K562 (cell line): ENCODE measurements around the gene CBX4. TPM values are rescaled to one million over a fixed set of nuclear protein-coding genes. Genes with fewer than 3 reads are reported as not detected.

Experiments used
- BRCA1 ChIP-seq, 2 experiments: fragments of 450-650 bp in 1 of 2; sonication (generic) in 1 of 2; formaldehyde crosslinking in 1 of 2; IDR thresholded peaks; 2 replicates each; pipeline versions ENCODE4 v1.5.0 to v1.6.1; 2017 to 2020; ENCODE audit warnings: mild to moderate bottlenecking in 1 of 2, missing genetic modification reagents in 1 of 2
- CTBP1 ChIP-seq: fragments of 450-650 bp; IDR thresholded peaks from 2 replicates; pipeline ENCODE4 v1.6.1; 2016; ENCODE audit warnings: borderline replicate concordance
- FOXA1 ChIP-seq: fragments of 450-650 bp; IDR thresholded peaks from 2 replicates; pipeline ENCODE4 v1.6.1; 2016; ENCODE audit warnings: mild to moderate bottlenecking, borderline replicate concordance
- ID3 ChIP-seq, 2 experiments: fragments of 250-450 bp in 1 of 2; fragments of 450-650 bp in 1 of 2; sonication (Bioruptor Pico) in 1 of 2; IDR thresholded peaks; 2 replicates each; pipeline versions ENCODE4 v1.6.1 to v1.8.0; 2016 to 2021; ENCODE audit warnings: mild to moderate bottlenecking in 2 of 2, moderate library complexity in 2 of 2, missing compliant biosample characterization in 1 of 2, missing genetic modification characterization in 1 of 2
- ILF3 ChIP-seq: fragments of 450-650 bp; IDR thresholded peaks from 2 replicates; pipeline ENCODE4 v1.6.1; 2018; ENCODE audit warnings: antibody characterized with exemption, mild to moderate bottlenecking, moderate library complexity, borderline replicate concordance
- KLF1 ChIP-seq: fragments of 450-650 bp; IDR thresholded peaks from 2 replicates; pipeline ENCODE4 v1.6.1; 2016; ENCODE audit warnings: missing genetic modification characterization, missing compliant biosample characterization
- LCOR ChIP-seq: sonication (generic); formaldehyde crosslinking; IDR thresholded peaks from 2 replicates; pipeline ENCODE4 v1.8.0; 2022; ENCODE audit warnings: mild to moderate bottlenecking, missing genetic modification reagents
- MCM2 ChIP-seq: fragments of 450-650 bp; IDR thresholded peaks from 2 replicates; pipeline ENCODE4 v1.6.1; 2017; ENCODE audit warnings: low read depth, mild to moderate bottlenecking
- MTA1 ChIP-seq: fragments of 450-650 bp; IDR thresholded peaks from 2 replicates; pipeline ENCODE4 v1.6.1; 2017; ENCODE audit warnings: borderline replicate concordance
- PRMT5 ChIP-seq: sonication (generic); formaldehyde crosslinking; IDR thresholded peaks from 2 replicates; pipeline ENCODE4 v1.5.0; 2020; ENCODE audit warnings: missing genetic modification reagents
- RBM34 ChIP-seq: fragments of 200-400 bp; formaldehyde crosslinking; IDR thresholded peaks from 2 replicates; pipeline ENCODE4 v1.6.1; 2018; ENCODE audit warnings: low read length, borderline replicate concordance; ENCODE audit not compliant: insufficient read depth
- RUNX1 ChIP-seq: sonication (generic); IDR thresholded peaks from 2 replicates; pipeline ENCODE4 v1.6.1; 2016; ENCODE audit warnings: antibody characterized with exemption, low read depth
- SMAD3 ChIP-seq: fragments of 450-650 bp; formaldehyde crosslinking; conservative IDR thresholded peaks from 2 replicates; pipeline ENCODE4 v1.4.0; 2020; ENCODE audit warnings: mild to moderate bottlenecking
- SMARCE1 ChIP-seq: fragments of 450-650 bp; IDR thresholded peaks from 2 replicates; pipeline ENCODE4 v1.7.1; 2016; ENCODE audit warnings: mild to moderate bottlenecking
- SNIP1 ChIP-seq: fragments of 450-650 bp; IDR thresholded peaks from 2 replicates; pipeline ENCODE4 v1.7.1; 2017; ENCODE audit warnings: low read depth, mild to moderate bottlenecking
- TAF9B ChIP-seq: fragments of 450-650 bp; IDR thresholded peaks from 2 replicates; pipeline ENCODE4 v1.6.1; 2018; ENCODE audit warnings: mild to moderate bottlenecking; ENCODE audit not compliant: partially characterized antibody
- TCF7 ChIP-seq: sonication (generic); IDR thresholded peaks from 2 replicates; pipeline ENCODE4 v1.6.1; 2016; ENCODE audit warnings: antibody characterized with exemption, borderline replicate concordance
- XRCC4 ChIP-seq: IDR thresholded peaks from one replicate; pipeline ENCODE4 v1.6.1; 2011; ENCODE audit not compliant: insufficient read depth, insufficient read length; ENCODE audit errors: extremely low read depth
- ZEB2 ChIP-seq: fragments of 450-650 bp; IDR thresholded peaks from 2 replicates; pipeline ENCODE4 v1.6.1; 2016
- ZNF740 ChIP-seq, 3 experiments: fragments of 200-800 bp in 1 of 3; sonication (Bioruptor generic) in 1 of 3; sonication (generic) in 1 of 3; formaldehyde crosslinking in 1 of 3; IDR thresholded peaks; 2 replicates each; pipeline versions ENCODE4 v1.6.1 to v1.8.0; 2016 to 2022; ENCODE audit warnings: mild to moderate bottlenecking in 2 of 3, missing compliant biosample characterization in 2 of 3, missing genetic modification characterization in 2 of 3, missing genetic modification reagents in 1 of 3
- ZNF766 ChIP-seq: fragments of 200-800 bp; sonication (Bioruptor generic); conservative IDR thresholded peaks from 2 replicates; pipeline ENCODE4 v1.6.1; 2016; ENCODE audit warnings: missing genetic modification characterization, missing compliant biosample characterization
- polyA plus RNA-seq, 8 experiments: library from polyadenylated mRNA; depleted of rRNA in 4 of 8; stranded (reverse) in 5 of 8; unstranded in 3 of 8; fragments of >200 nt; fragmentation: Nextera tagmentation in 2 of 8; fragmentation: Illumina TruSeq in 1 of 8; extraction: Ambion mirVana in 2 of 8; extraction: Trizol in 1 of 8; gene quantifications; 2 replicates each; pipeline versions ENCODE4 v1.2.1 to v1.2.3, GENCODE V29; 2011 to 2014; ENCODE audit warnings: inconsistent platforms in 1 of 8, missing spikeins in 1 of 8
- total RNA-seq, 7 experiments: library from RNA; depleted of rRNA in 6 of 7; stranded (reverse); fragments of >200 nt in 6 of 7; fragmentation: Illumina TruSeq in 2 of 7; extraction: Trizol in 2 of 7; gene quantifications; 2 replicates each; pipeline versions ENCODE4 v1.2.1 to v1.2.3, GENCODE V29; 2011 to 2021; ENCODE audit warnings: low replicate concordance in 1 of 7
- TF ChIP-seq, protein P1 (sequence below): fragments of 200-400 bp; formaldehyde crosslinking; IDR thresholded peaks from 2 replicates; pipeline ENCODE4 v1.6.1; 2017; ENCODE audit warnings: mild to moderate bottlenecking, low read depth, low read length, moderate library complexity
- TF ChIP-seq, protein P2 (sequence below): fragments of 250-450 bp; sonication (Bioruptor Pico); IDR thresholded peaks from 2 replicates; pipeline ENCODE4 v1.5.0; 2021
- TF ChIP-seq, protein P3 (sequence below): sonication (generic); formaldehyde crosslinking; IDR thresholded peaks from 2 replicates; pipeline ENCODE4 v1.9.0; 2022; ENCODE audit warnings: mild to moderate bottlenecking, missing genetic modification reagents

CBX4 gene
- total and polyA plus RNA-seq, 9 of the 15 experiments (the other 6 are each of a cell fraction or from before 2014, with no cell fraction given) = 0.98 to 50.5 (median 10.0) TPM

DNA sequence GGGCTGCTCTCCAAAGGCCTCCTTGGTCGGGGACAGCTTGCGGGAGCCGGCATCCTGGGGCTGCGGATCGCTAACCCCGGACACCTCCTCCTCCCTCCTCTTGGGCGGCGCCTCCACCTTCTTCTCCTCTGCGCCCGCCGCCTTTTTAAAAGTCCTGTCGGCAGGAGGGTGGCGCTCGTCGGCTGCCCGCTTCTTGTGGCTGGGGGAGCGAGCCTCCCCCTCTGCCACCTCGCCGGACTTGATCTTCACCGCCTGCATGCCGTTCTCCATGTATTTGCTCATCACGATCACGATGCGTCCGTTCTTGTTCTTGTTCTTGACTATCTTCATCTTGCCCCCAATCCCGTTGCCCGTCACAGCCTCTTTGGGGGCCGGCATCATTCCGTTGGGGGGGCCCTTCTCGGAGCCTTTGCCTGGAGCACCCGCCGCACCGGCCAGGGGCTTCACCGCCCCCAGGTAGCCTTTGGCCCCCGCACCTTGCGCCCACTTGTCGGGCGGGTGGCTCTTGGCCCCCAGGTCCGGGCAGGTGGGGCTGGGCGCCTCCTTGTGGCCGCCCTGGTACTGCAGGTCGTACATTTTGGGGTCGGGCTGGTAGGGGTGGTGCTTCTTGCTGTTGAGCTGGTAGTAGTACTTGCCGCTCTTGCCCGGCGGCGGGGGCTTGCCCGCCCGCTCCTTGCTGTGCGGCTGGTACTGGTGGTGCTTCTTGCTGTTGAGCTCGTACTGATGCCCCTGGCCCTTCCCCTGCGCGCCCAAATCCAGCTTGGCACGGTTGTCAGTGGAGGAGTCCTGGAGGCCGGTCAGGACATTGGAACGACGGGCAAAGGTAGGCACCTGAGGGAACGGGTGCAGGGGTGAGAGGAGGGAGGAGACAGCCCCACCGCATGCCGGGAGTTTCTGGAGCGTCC, 4.4 kb downstream of the CBX4 start (continued):
- TF ChIP-seq XRCC4 (no peak), SMAD3 (CRISPR knock-in tag) (0 out of 2 replicates have a peak, but pooled peaks have one; percentile 26), CTBP1 (peak; percentile 66; the same call in 1 of the 2 replicates), TAF9B (no peak), LCOR (CRISPR knock-in tag) (0 out of 2 replicates have a peak, but pooled peaks have one; percentile 59), PRMT5 (CRISPR knock-in tag) (no peak), ZNF766 (CRISPR knock-in tag) (no peak), ID3 (CRISPR knock-in tag; IDR thresholded peaks at IDR 0.05) (no peak), ID3 (tag; IDR thresholded peaks at IDR 0.05) (no peak), ZNF740 (CRISPR knock-in tag; IDR thresholded peaks at IDR 0.05) (no peak; the same call in 1 of the 2 replicates), ZNF740 (tag; IDR thresholded peaks at IDR 0.05) (no peak), ZEB2 (no peak), FOXA1 (no peak), RUNX1 (no peak), KLF1 (tag) (no peak), TCF7 (no peak), SMARCE1 (no peak), MCM2 (no peak), SNIP1 (no peak), MTA1 (no peak), RBM34 (no peak), ILF3 (no peak), BRCA1 (IDR thresholded peaks at IDR 0.05) (no peak), BRCA1 (CRISPR knock-in tag; IDR thresholded peaks at IDR 0.05) (no peak)
- TF ChIP-seq, protein P1, sequence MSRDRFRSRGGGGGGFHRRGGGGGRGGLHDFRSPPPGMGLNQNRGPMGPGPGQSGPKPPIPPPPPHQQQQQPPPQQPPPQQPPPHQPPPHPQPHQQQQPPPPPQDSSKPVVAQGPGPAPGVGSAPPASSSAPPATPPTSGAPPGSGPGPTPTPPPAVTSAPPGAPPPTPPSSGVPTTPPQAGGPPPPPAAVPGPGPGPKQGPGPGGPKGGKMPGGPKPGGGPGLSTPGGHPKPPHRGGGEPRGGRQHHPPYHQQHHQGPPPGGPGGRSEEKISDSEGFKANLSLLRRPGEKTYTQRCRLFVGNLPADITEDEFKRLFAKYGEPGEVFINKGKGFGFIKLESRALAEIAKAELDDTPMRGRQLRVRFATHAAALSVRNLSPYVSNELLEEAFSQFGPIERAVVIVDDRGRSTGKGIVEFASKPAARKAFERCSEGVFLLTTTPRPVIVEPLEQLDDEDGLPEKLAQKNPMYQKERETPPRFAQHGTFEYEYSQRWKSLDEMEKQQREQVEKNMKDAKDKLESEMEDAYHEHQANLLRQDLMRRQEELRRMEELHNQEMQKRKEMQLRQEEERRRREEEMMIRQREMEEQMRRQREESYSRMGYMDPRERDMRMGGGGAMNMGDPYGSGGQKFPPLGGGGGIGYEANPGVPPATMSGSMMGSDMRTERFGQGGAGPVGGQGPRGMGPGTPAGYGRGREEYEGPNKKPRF = no peak
- TF ChIP-seq, protein P2, sequence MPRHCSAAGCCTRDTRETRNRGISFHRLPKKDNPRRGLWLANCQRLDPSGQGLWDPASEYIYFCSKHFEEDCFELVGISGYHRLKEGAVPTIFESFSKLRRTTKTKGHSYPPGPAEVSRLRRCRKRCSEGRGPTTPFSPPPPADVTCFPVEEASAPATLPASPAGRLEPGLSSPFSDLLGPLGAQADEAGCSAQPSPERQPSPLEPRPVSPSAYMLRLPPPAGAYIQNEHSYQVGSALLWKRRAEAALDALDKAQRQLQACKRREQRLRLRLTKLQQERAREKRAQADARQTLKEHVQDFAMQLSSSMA (CRISPR knock-in tag) = no peak
- TF ChIP-seq, protein P3, sequence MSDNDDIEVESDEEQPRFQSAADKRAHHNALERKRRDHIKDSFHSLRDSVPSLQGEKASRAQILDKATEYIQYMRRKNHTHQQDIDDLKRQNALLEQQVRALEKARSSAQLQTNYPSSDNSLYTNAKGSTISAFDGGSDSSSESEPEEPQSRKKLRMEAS (CRISPR knock-in tag) = peak; percentile 53
